ENCODE data around the gene UCP3. TPM values are rescaled to one million over a fixed set of nuclear protein-coding genes. Genes with fewer than 3 reads are reported as not detected.

UCP3 gene
- total and polyA plus RNA-seq, 10 of the 15 experiments (the other 5 are each of a cell fraction or from before 2014, with no cell fraction given): 0.02 to 1.9 (median 0.94) TPM

GRCh38 chr11:74043450-74043849 lies 34.6 kb upstream of the UCP3 start:
- H3K27me3 ChIP-seq (replicated peaks in 1 of 2; ENCODE audit: control insufficient read depth in 2 of 2, insufficient read depth in 2 of 2, low read length in 1 of 2): no peaks in the 10 kb centered on the region
- in situ Hi-C loops (cut with MboI): no loop called here
- CTCF ChIA-PET: interaction anchor here (0.7 kb wide), 1 partner anchor 88 kb away, joined by 3 read pairs; no protein-coding TSS in a partner anchor
- H3K9ac ChIP-seq (ENCODE audit: control insufficient read depth, insufficient read depth, low read length): no peak overlapping the region
- H3K27ac ChIP-seq (ENCODE audit: control insufficient read depth, insufficient read depth): no peak overlapping the region
- SMC1A ChIA-PET (ENCODE audit: uncharacterized antibody, unreplicated experiment): no interaction called here
- intact Hi-C loops (cut with micrococcal nuclease; ENCODE audit: unreplicated experiment): no loop called here
- DNase-seq (ENCODE audit: low read depth, low spot score) (no peak), ATAC-seq (no peak), FAIRE-seq (no peak)
- H3K4me3 ChIP-seq: no peak overlapping the region
- TF ChIP-seq PKNOX1 (IDR thresholded peaks at IDR 0.05) (no peak), CUX1 (IDR thresholded peaks at IDR 0.05; ENCODE audit: insufficient replicate concordance, low read depth, low read length) (no peak), MLLT1 (IDR thresholded peaks at IDR 0.05) (no peak), PAX5 (IDR thresholded peaks at IDR 0.05; ENCODE audit: borderline replicate concordance, low read depth, low read length) (no peak), E2F4 (IDR thresholded peaks at IDR 0.05; ENCODE audit: low read depth, low read length) (no peak), PML (IDR thresholded peaks at IDR 0.05; ENCODE audit: low read length) (no peak), MEF2A (IDR thresholded peaks at IDR 0.05; ENCODE audit: insufficient read depth, low read depth, low read length) (no peak), POLR2A (IDR thresholded peaks at IDR 0.05; ENCODE audit: low read depth, low read length) (no peak), NFIC (IDR thresholded peaks at IDR 0.05; ENCODE audit: low read depth, low read length) (no peak), CHD1 (IDR thresholded peaks at IDR 0.05; ENCODE audit: low read depth, low read length) (no peak), RCOR1 (conservative IDR thresholded peaks at IDR 0.05; ENCODE audit: low read depth, low read length) (no peak), GATAD2B (conservative IDR thresholded peaks at IDR 0.05; ENCODE audit: low read depth) (no peak), POLR2AphosphoS2 (IDR thresholded peaks at IDR 0.05; ENCODE audit: low read depth, low read length) (no peak)
- RAD21 ChIA-PET (ENCODE audit: unreplicated experiment): no interaction called here
- no peak overlapping the region for H2AFZ ChIP-seq (ENCODE audit: control insufficient read depth, low read depth, low read length)
- 100% methylated on average over 1 of the region's 1 CpG for WGBS (ENCODE audit: insufficient coverage, insufficient replicate concordance, low lambda C conversion rate, missing lambda C conversion rate)
- no peak overlapping the region for H3K4me2 ChIP-seq (ENCODE audit: control insufficient read depth, insufficient read depth)
- no peaks in the 10 kb centered on the region for H3K79me2 ChIP-seq (ENCODE audit: control insufficient read depth, insufficient read depth, low read length)
- peaks cover 3 to 5% of the 10 kb centered on the region in 2 experiments; a peak in 3 of 4 replicates for H3K36me3 ChIP-seq (ENCODE audit: control insufficient read depth in 2 of 2, insufficient read depth in 2 of 2, low read length in 1 of 2)
- H4K20me1 ChIP-seq (ENCODE audit: control insufficient read depth, insufficient read depth): no peaks in the 10 kb centered on the region
- no peaks in the 10 kb centered on the region for H3K9me3 ChIP-seq (replicated peaks; ENCODE audit: control insufficient read depth, insufficient read depth, low read length)
- no peaks in the 10 kb centered on the region for H3K4me1 ChIP-seq (ENCODE audit: control insufficient read depth, insufficient read depth, low read length)
- POLR2A ChIA-PET: no interaction called here
- no TSS peak for BruUV-seq (replicated peaks)

Data from GM12878 (cell line).